GM19467 (cell line): ENCODE measurements around the gene ARHGAP32.
"Not testable (repeated sequence)": the region's sequence is repeated elsewhere in the genome, so short reads cannot be mapped to it uniquely, and the experiment has no call there.

Experiments
- ATAC-seq: cut with Tn5 transposase; IDR thresholded peaks from one replicate; pipeline ENCODE4 v1.9.1; 2021; ENCODE audit warnings: mild to moderate bottlenecking, moderate library complexity; ENCODE audit not compliant: unreplicated experiment

Gene ARHGAP32

GRCh38 chr11:129204150-129204838 lies 12.2 kb upstream of the ARHGAP32 start:
- no peak for ATAC-seq

- no peak for ATAC-seq
Observed at GRCh38 chr11:129202646-129203045, 10.5 kb upstream of the ARHGAP32 start.

GRCh38 chr11:129195682-129196081 lies 3.6 kb upstream of the ARHGAP32 start:
- no peak for ATAC-seq

- ATAC-seq, result no peak
Observed at GRCh38 chr11:129191649-129192048, 476 bp downstream of the ARHGAP32 start.

GRCh38 chr11:129190087-129190486 lies 2.0 kb downstream of the ARHGAP32 start:
- ATAC-seq, result no peak

- ATAC-seq, result no peak
Observed at GRCh38 chr11:129189646-129190045, 2.5 kb downstream of the ARHGAP32 start.

GRCh38 chr11:129185082-129185481 lies 7.0 kb downstream of the ARHGAP32 start:
- ATAC-seq, result not testable (repeated sequence)

- ATAC-seq, result no peak
Observed at GRCh38 chr11:129184581-129184980, 7.5 kb downstream of the ARHGAP32 start.

- ATAC-seq, result no peak
Observed at GRCh38 chr11:129167315-129167714, 24.8 kb downstream of the ARHGAP32 start.

GRCh38 chr11:129163714-129164164 lies 28.4 kb downstream of the ARHGAP32 start:
- ATAC-seq, result no peak

- ATAC-seq, result not testable (repeated sequence)
Observed at GRCh38 chr11:129157080-129157479, 35.0 kb downstream of the ARHGAP32 start.

- no peak for ATAC-seq
Observed at GRCh38 chr11:129155745-129156144, 36.4 kb downstream of the ARHGAP32 start.

GRCh38 chr11:129148487-129148886 lies 43.6 kb downstream of the ARHGAP32 start:
- no peak for ATAC-seq

GRCh38 chr11:129146191-129146590 lies 45.9 kb downstream of the ARHGAP32 start:
- ATAC-seq, result no peak

- no peak for ATAC-seq
Observed at GRCh38 chr11:129145276-129145675, 46.8 kb downstream of the ARHGAP32 start.

GRCh38 chr11:129144256-129144655 lies 47.9 kb downstream of the ARHGAP32 start:
- no peak for ATAC-seq

GRCh38 chr11:129143335-129143734 lies 48.8 kb downstream of the ARHGAP32 start:
- ATAC-seq, result no peak

GRCh38 chr11:129141748-129142523 lies 50.2 kb downstream of the ARHGAP32 start:
- no peak for ATAC-seq

- ATAC-seq, result no peak
Observed at GRCh38 chr11:129131316-129131715, 60.8 kb downstream of the ARHGAP32 start.

GRCh38 chr11:129128881-129129620 lies 63.1 kb downstream of the ARHGAP32 start:
- ATAC-seq, result not testable (repeated sequence)

- no peak for ATAC-seq
Observed at GRCh38 chr11:129119036-129119435, 73.1 kb downstream of the ARHGAP32 start.
